CD8-positive, alpha-beta memory T cell (primary cell): ENCODE measurements around the gene COL27A1. TPM values are rescaled to one million over a fixed set of nuclear protein-coding genes. Genes with fewer than 3 reads are reported as not detected.
A peak's percentile ranks its signal among the peaks of the same experiment; 100 is the strongest.

Experiments
- CTCF ChIA-PET: fragments of 350-600 bp; sonication (Branson Sonifier 250); formaldehyde crosslinking; loops from one replicate; lab custom pipeline; 2021; ENCODE audit warnings: antibody characterized with exemption; lab: Charles Lee
- POLR2A ChIA-PET: fragments of 350-600 bp; sonication (Branson Sonifier 250); formaldehyde crosslinking; loops from one replicate; lab custom pipeline; 2021; ENCODE audit warnings: antibody characterized with exemption; lab: Charles Lee
- DNase-seq, 5 donors: peaks; one replicate each; pipeline versions ENCODE4 v3.0.0 to v3.0.0-alpha.2; 2020 to 2022; ENCODE audit warnings: mixed read lengths in 1 of 5
- H3K27ac ChIP-seq: one replicate; pipeline ENCODE4 v1.7.0; 2013; ENCODE audit warnings: low read depth, mild to moderate bottlenecking, low read length, moderate library complexity
- H3K27me3 ChIP-seq: 2 replicates; pipeline ENCODE4 v1.7.0; 2013; ENCODE audit warnings: low read length, mild to moderate bottlenecking; ENCODE audit not compliant: insufficient read depth, poor library complexity, severe bottlenecking
- H3K36me3 ChIP-seq: 2 replicates; pipeline ENCODE4 v1.7.0; 2013; ENCODE audit warnings: mild to moderate bottlenecking, low read length, moderate library complexity; ENCODE audit not compliant: insufficient read depth
- H3K4me1 ChIP-seq: 2 replicates; pipeline ENCODE4 v1.7.0; 2013; ENCODE audit warnings: mild to moderate bottlenecking, low read length, moderate library complexity; ENCODE audit not compliant: insufficient read depth
- H3K4me3 ChIP-seq: 2 replicates; pipeline ENCODE4 v1.7.0; 2013; ENCODE audit warnings: mild to moderate bottlenecking, low read length
- H3K9me3 ChIP-seq: 2 replicates; pipeline ENCODE4 v1.7.0; 2013; ENCODE audit warnings: mild to moderate bottlenecking, low read length
- H3K27ac Mint-ChIP-seq, 8 donors: one replicate each; pipeline ENCODE4 v1.8.0; 2020 to 2021; ENCODE audit warnings: mixed read lengths in 8 of 8, mild to moderate bottlenecking in 6 of 8, inconsistent platforms in 3 of 8, moderate library complexity in 3 of 8
- H3K27me3 Mint-ChIP-seq, 2 donors: one replicate each; pipeline ENCODE4 v1.8.0; 2020 to 2021; ENCODE audit warnings: mixed read lengths in 2 of 2, mild to moderate bottlenecking in 1 of 2, moderate library complexity in 1 of 2
- H3K36me3 Mint-ChIP-seq, 3 donors: one replicate each; pipeline ENCODE4 v1.8.0; 2020 to 2021; ENCODE audit warnings: mixed read lengths in 3 of 3, inconsistent platforms in 1 of 3, mild to moderate bottlenecking in 1 of 3
- H3K4me1 Mint-ChIP-seq, 3 donors: one replicate each; pipeline ENCODE4 v1.8.0; 2020 to 2021; ENCODE audit warnings: mixed read lengths in 3 of 3, inconsistent platforms in 1 of 3, mild to moderate bottlenecking in 1 of 3
- H3K4me3 Mint-ChIP-seq, 7 donors: one replicate each; pipeline ENCODE4 v1.8.0; 2020 to 2021; ENCODE audit warnings: mixed read lengths in 7 of 7, mild to moderate bottlenecking in 6 of 7, moderate library complexity in 4 of 7, inconsistent platforms in 2 of 7
- H3K9me3 Mint-ChIP-seq, 5 donors: one replicate each; pipeline ENCODE4 v1.8.0; 2020 to 2022; ENCODE audit warnings: mixed read lengths in 5 of 5, mild to moderate bottlenecking in 3 of 5, moderate library complexity in 2 of 5, inconsistent platforms in 1 of 5
- polyA plus RNA-seq: library from polyadenylated mRNA; unstranded; fragments of 300-500 nt; fragmentation: Illumina TruSeq; gene quantifications from one replicate; pipeline ENCODE4 v1.2.3, GENCODE V29; 2021
- total RNA-seq, 2 experiments: library from RNA; stranded (reverse); gene quantifications; one replicate each; pipeline ENCODE4 v1.2.3, GENCODE V29; 2021

COL27A1 gene
- total and polyA plus RNA-seq, 3 experiments from 2014 or later = 0.86 to 1.6 TPM; not detected in 1

DNA sequence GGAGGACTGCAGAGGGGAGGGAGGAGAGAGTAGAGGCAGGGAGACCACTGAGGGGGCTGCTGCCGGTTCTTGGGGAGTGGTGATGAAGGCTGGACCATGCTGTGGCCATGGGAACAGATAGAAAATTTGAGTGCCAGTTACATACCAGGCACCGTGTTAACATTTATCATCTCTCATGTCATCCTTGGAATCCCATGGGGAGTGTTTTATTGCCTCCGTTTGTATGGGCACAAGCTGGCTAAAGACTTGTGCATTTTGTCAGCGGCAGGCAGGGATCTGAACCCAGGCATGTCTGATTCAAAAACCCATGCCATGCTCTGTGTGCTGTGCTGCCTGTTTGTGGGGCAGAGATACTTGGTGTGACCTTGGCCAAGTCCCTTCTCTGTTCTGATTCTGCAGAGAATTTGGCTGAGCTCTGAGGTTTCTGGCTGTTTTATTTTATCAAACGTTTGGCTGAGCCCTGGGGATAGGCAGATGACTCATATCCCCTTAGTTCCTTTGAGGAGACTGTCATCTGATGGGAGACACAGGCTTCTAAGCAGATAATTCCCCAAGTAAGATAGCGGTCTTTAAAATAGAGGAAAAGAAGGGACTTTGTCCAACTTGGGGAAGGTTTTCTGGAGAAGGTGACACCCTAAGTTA lies 22.2 kb downstream of the COL27A1 start:
- Histone ChIP-seq H3K27ac (no peak overlapping the region), H3K4me1 (no peaks in the 10 kb centered on the region), H3K36me3 (no peaks in the 10 kb centered on the region), H3K27me3 (no peaks in the 10 kb centered on the region), H3K9me3 (no peaks in the 10 kb centered on the region), H3K4me3 (no peak overlapping the region)
- Mint-ChIP-seq H3K27me3 (peaks cover 3 to 33% of the 10 kb centered on the region in 2 donors), H3K4me3 (no peak overlapping the region), H3K27ac (no peak overlapping the region), H3K4me1 (no peaks in the 10 kb centered on the region), H3K36me3 (no peaks in the 10 kb centered on the region), H3K9me3 (no peaks in the 10 kb centered on the region)
- no peak for DNase-seq
- POLR2A ChIA-PET = no interaction called here
- CTCF ChIA-PET = no interaction called here

DNA sequence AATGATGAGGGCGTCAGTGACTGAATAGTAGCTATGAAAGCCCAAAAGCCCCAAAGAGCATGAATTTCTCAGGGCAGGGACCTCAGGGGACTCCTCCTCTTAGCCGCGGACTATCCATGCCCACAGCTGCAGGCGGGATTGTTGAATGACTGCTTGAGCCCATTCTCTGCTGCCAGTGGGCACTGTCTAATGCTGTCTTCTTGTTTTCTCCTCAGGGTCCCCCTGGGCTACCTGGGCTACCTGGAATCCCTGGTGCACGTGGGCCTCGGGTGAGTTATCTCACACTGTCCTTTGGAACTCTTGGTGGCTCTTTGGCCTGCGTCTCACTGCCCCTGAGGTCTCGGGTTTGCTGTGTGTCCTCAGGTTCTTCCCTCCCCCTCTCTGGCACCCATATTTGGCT lies 22.7 kb downstream of the COL27A1 start:
- CTCF ChIA-PET = no interaction called here
- no peaks in the 10 kb centered on the region for H3K4me1 Mint-ChIP-seq
- Histone ChIP-seq H3K36me3 (no peaks in the 10 kb centered on the region), H3K27ac (no peak overlapping the region), H3K9me3 (no peaks in the 10 kb centered on the region), H3K27me3 (no peaks in the 10 kb centered on the region), H3K4me3 (no peak overlapping the region), H3K4me1 (no peaks in the 10 kb centered on the region)
- no peak overlapping the region for H3K27ac Mint-ChIP-seq
- POLR2A ChIA-PET = no interaction called here
- DNase-seq = no peak
- no peak overlapping the region for H3K4me3 Mint-ChIP-seq
- no peaks in the 10 kb centered on the region for H3K9me3 Mint-ChIP-seq
- H3K27me3 Mint-ChIP-seq = peaks cover 3 to 30% of the 10 kb centered on the region in 2 donors
- H3K36me3 Mint-ChIP-seq = no peaks in the 10 kb centered on the region

DNA sequence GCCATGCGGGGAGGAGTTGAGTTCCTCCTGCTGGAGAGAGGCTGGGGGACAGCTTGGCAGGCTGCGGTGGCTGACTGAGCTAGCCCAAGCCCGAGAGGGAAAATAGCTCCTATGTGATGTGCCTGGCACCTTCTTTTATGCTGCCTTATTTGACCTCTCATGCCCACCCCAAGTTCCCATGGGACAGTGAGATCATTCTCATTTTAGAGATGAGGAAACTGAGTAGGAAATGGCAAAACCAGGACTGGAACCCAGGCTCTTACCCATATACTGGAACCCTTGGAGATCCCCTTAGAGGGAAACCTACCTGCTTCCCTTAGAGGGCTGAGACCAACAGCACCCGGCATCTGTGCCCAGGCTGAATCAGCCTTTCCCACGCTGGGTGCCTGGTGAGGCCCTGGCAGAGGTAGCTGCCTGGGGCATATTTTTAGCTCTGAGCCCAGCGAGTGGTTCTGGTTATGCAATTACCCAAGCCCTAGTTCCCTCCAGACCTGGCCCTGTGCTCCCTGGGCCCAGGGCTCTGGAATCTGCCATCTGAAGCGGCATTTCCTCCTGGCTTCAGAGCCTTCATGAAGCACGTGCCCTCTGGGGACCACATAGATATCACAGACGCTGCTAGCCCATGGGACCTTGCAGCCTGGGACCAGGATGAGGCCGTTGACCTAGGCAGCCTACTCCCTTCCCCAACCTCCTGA lies 23.6 kb downstream of the COL27A1 start:
- H3K9me3 Mint-ChIP-seq = peaks cover 0 to 1% (median 0%) of the 10 kb centered on the region in 5 donors
- peaks cover 3 to 30% of the 10 kb centered on the region in 2 donors for H3K27me3 Mint-ChIP-seq
- ChIA-PET POLR2A (no interaction called here), CTCF (no interaction called here)
- H3K4me3 Mint-ChIP-seq = no peak overlapping the region
- H3K27ac Mint-ChIP-seq = no peak overlapping the region
- H3K27me3 ChIP-seq = no peaks in the 10 kb centered on the region
- DNase-seq = no peak
- H3K36me3 Mint-ChIP-seq = no peaks in the 10 kb centered on the region
- H3K36me3 ChIP-seq = no peaks in the 10 kb centered on the region
- no peaks in the 10 kb centered on the region for H3K9me3 ChIP-seq
- H3K4me1 Mint-ChIP-seq = no peaks in the 10 kb centered on the region
- H3K4me3 ChIP-seq = no peak overlapping the region
- H3K27ac ChIP-seq = no peak overlapping the region
- H3K4me1 ChIP-seq = no peaks in the 10 kb centered on the region

DNA sequence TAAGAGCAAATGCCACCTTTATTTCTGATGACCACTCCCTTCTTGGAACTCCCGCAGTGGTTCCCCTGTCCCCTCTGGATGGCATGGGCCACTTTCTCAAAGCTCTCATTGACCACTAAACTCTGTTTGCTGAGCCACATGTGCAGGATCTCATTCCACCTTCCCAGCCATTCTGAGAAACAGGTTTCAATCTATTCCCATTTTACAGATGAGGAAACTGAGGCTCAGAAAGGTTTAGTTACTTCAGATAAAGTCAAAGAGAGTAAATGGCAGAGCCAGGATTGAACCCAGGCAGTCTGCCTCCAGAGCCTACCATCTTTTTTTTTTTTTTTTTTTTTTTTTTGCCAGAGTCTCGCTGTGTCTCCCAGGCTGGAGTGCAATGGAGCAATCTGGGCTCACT lies 24.2 kb downstream of the COL27A1 start:
- H3K27ac ChIP-seq = no peak overlapping the region
- ChIA-PET POLR2A (no interaction called here), CTCF (no interaction called here)
- no peaks in the 10 kb centered on the region for H3K36me3 ChIP-seq
- no peak for DNase-seq
- Mint-ChIP-seq H3K4me3 (no peak overlapping the region), H3K9me3 (peaks cover 0 to 1% (median 0%) of the 10 kb centered on the region in 5 donors), H3K27ac (no peak overlapping the region), H3K36me3 (no peaks in the 10 kb centered on the region), H3K27me3 (peaks cover 3 to 24% of the 10 kb centered on the region in 2 donors), H3K4me1 (no peaks in the 10 kb centered on the region)
- no peaks in the 10 kb centered on the region for H3K4me1 ChIP-seq
- no peak overlapping the region for H3K4me3 ChIP-seq
- no peaks in the 10 kb centered on the region for H3K27me3 ChIP-seq
- H3K9me3 ChIP-seq = no peaks in the 10 kb centered on the region

DNA sequence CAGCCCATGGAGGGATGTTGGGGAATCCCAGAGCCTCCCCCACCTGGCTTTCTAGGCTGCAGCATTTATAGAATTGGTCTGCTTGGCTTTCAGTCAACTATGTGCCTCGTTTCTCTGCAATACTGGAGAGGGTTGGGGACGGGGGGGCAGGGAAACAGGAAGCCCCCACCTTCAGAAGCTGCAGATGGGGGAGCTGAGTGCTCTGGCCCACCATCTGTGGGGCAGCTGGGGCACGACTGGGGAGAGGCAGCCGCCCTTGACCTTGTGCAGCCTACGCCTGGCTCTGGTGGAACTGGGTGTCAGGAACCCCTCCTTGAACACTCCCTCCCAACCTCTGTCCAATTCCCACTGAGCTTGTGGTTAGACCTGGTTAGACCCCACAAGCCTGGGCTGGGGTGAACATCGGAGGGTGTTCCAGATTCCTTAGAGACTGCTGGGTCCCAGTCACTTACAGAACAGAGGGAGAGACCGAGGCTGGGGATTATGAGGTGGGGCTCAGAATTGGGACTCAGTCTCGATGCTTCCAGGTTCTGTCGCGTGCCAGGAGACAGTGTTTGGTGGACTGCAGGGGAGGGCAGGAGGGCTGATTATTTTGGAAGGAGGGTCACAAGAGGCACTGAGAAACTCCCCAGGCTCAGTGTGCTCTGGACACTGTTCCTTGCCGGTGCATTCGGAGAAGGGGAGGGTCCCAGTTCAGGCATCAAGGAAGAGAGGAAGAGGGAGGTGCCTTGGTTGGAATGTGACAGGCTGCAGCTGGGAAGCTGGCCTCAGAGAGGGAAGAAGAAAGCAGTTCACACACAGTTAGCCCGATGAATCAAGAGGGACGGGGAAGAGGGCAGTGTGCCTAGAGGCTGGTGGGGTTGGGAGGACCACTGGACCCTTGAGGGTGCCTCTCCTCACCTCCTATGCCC lies 25.6 kb downstream of the COL27A1 start:
- CTCF ChIA-PET = no interaction called here
- no peak overlapping the region for H3K4me3 Mint-ChIP-seq
- no peaks in the 10 kb centered on the region for H3K36me3 Mint-ChIP-seq

DNA sequence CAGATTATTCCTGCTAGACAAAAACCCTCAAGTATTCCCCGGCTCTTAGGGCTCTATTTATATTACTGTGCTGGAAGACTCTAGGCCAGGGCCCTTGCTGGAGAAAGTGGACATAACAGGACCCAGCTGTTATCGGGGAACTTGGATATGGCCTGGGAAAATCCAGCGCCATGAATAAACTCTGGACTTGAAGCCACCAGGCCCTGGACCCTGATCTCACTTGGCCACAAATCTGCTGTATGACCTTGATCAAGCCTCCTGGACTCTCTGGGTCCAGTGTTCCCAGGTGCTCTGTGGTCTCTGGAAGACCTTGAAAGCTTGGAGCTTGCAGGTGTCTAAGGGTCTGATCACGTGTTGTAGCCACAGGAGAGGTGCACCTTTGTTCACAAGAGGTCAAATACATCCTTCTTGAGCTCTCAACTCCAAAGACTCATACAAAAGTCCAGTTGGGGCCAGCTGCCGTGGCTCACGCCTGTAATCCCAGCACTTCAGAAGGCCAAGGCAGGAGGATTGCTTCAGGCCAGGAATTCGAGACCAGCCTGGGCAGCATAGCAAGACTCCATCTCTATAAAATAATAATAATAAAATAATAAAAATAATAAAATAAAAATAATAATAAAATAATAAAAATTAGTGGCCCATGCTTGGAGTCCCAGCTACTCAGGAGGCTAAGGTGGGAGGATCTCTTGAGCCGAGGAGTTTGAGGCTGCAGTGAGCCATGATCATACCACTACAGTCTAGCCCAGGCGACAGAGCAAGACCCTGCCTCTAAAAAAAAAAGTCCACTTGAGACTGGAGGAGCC lies 26.5 kb downstream of the COL27A1 start:
- peaks cover 7 to 21% of the 10 kb centered on the region in 2 donors for H3K27me3 Mint-ChIP-seq
- Histone ChIP-seq H3K27me3 (no peaks in the 10 kb centered on the region), H3K27ac (no peak overlapping the region), H3K9me3 (no peaks in the 10 kb centered on the region), H3K36me3 (no peaks in the 10 kb centered on the region), H3K4me3 (no peak overlapping the region), H3K4me1 (no peaks in the 10 kb centered on the region)
- no peak overlapping the region for H3K27ac Mint-ChIP-seq
- H3K4me3 Mint-ChIP-seq = no peak overlapping the region
- H3K4me1 Mint-ChIP-seq = no peaks in the 10 kb centered on the region
- no peak for DNase-seq
- peaks cover 0 to 1% (median 0%) of the 10 kb centered on the region in 5 donors for H3K9me3 Mint-ChIP-seq
- ChIA-PET CTCF (no interaction called here), POLR2A (no interaction called here)
- H3K36me3 Mint-ChIP-seq = no peaks in the 10 kb centered on the region

More for the DNA sequence above, 25.6 kb downstream of the COL27A1 start:
- Histone ChIP-seq H3K27me3 (no peaks in the 10 kb centered on the region), H3K4me3 (no peak overlapping the region), H3K27ac (no peak overlapping the region), H3K9me3 (no peaks in the 10 kb centered on the region), H3K36me3 (no peaks in the 10 kb centered on the region), H3K4me1 (no peaks in the 10 kb centered on the region)
- Mint-ChIP-seq H3K9me3 (peaks cover 0 to 1% (median 0%) of the 10 kb centered on the region in 5 donors), H3K4me1 (no peaks in the 10 kb centered on the region), H3K27ac (no peak overlapping the region), H3K27me3 (peaks cover 7 to 23% of the 10 kb centered on the region in 2 donors)
- POLR2A ChIA-PET = no interaction called here
- DNase-seq = no peak

DNA sequence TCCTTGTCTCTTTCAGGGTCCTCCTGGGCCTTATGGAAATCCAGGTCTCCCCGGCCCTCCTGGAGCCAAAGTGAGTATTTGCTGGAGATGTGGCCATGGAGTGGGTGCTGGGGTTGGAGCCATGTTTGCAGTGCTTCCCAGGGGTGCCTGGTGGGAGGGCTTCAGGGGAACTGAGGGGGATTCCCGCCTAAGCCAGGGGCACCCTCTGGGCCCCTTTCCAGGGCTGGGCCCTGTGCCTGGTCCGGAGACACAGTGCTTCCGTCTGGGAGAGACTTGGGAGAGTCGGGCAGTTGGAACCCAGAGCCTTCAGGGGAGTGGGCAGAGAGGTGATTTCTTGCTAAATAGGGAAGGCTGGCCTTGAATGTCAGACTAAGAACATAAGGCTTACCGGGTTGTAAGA lies 27.7 kb downstream of the COL27A1 start:
- H3K36me3 Mint-ChIP-seq = no peaks in the 10 kb centered on the region
- ChIA-PET CTCF (no interaction called here), POLR2A (no interaction called here)
- Histone ChIP-seq H3K4me1 (no peaks in the 10 kb centered on the region), H3K27ac (no peak overlapping the region), H3K27me3 (no peaks in the 10 kb centered on the region), H3K9me3 (no peaks in the 10 kb centered on the region), H3K36me3 (no peaks in the 10 kb centered on the region), H3K4me3 (no peak overlapping the region)
- peaks cover 0 to 1% (median 0%) of the 10 kb centered on the region in 5 donors for H3K9me3 Mint-ChIP-seq
- DNase-seq = no peak
- no peaks in the 10 kb centered on the region for H3K4me1 Mint-ChIP-seq
- H3K27me3 Mint-ChIP-seq = peaks cover 7 to 10% of the 10 kb centered on the region in 2 donors
- no peak overlapping the region for H3K4me3 Mint-ChIP-seq
- peak overlapping the region in 1 of 8 donors; percentile 15 for H3K27ac Mint-ChIP-seq
